Measurements from ENCODE around the gene ZCRB1. TPM values are rescaled to one million over a fixed set of nuclear protein-coding genes. Genes with fewer than 3 reads are reported as not detected.

ZCRB1 gene
- total and polyA plus RNA-seq, 8 donors, result 17.2 to 29.9 (median 26.7) TPM

- DNase-seq (no peak), FAIRE-seq (no peak), ATAC-seq (no peak)
- H3K27me3 ChIP-seq, result peaks cover 0 to 4% (median 0%) of the 10 kb centered on the region in 4 donors
- TF ChIP-seq CTCF (IDR thresholded peaks at IDR 0.05), result no peak
- intact Hi-C loops (cut with DNase I), result no loop called here
- H3K4me1 ChIP-seq, result no peaks in the 10 kb centered on the region
- H3K9me3 ChIP-seq, result no peaks in the 10 kb centered on the region
- 95 to 98% methylated on average over 2 of the region's 2 CpGs for WGBS, 2 donors
- H3K27ac ChIP-seq, result no peak overlapping the region
- no peaks in the 10 kb centered on the region for H3K36me3 ChIP-seq
- H3K4me3 ChIP-seq, result no peak overlapping the region
Measured at GRCh38 chr12:42285431-42285830, 40.5 kb downstream of the ZCRB1 start.

- 73 to 85% methylated on average over 2 of the region's 2 CpGs for WGBS, 2 donors
- Histone ChIP-seq H3K4me3 (no peak overlapping the region), H3K27me3 (peaks cover 0 to 4% (median 0%) of the 10 kb centered on the region in 4 donors), H3K27ac (no peak overlapping the region), H3K4me1 (no peaks in the 10 kb centered on the region), H3K9me3 (no peaks in the 10 kb centered on the region), H3K36me3 (no peaks in the 10 kb centered on the region)
- FAIRE-seq (no peak), DNase-seq (no peak), ATAC-seq (no peak)
- TF ChIP-seq CTCF (IDR thresholded peaks at IDR 0.05), result no peak
- intact Hi-C loops (cut with DNase I), result no loop called here
Measured at GRCh38 chr12:42284876-42285275, 41.0 kb downstream of the ZCRB1 start.

- H3K4me1 ChIP-seq, result no peaks in the 10 kb centered on the region
- peaks cover 0 to 4% (median 0%) of the 10 kb centered on the region in 4 donors for H3K27me3 ChIP-seq
- DNase-seq (no peak), ATAC-seq (no peak), FAIRE-seq (no peak)
- H3K9me3 ChIP-seq, result no peaks in the 10 kb centered on the region
- no peak overlapping the region for H3K27ac ChIP-seq
- 81 to 89% methylated on average over 1 of the region's 1 CpG for WGBS, 2 donors
- no peak overlapping the region for H3K4me3 ChIP-seq
- no peaks in the 10 kb centered on the region for H3K36me3 ChIP-seq
- intact Hi-C loops (cut with DNase I), result no loop called here
- no peak for TF ChIP-seq CTCF (IDR thresholded peaks at IDR 0.05)
Measured at GRCh38 chr12:42284157-42284556, 41.7 kb downstream of the ZCRB1 start.

- TF ChIP-seq CTCF (IDR thresholded peaks at IDR 0.05), result no peak
- H3K27ac ChIP-seq, result no peak overlapping the region
- no peaks in the 10 kb centered on the region for H3K36me3 ChIP-seq
- no peak for FAIRE-seq
- intact Hi-C loops (cut with DNase I), result no loop called here
- H3K4me3 ChIP-seq, result no peak overlapping the region
- H3K4me1 ChIP-seq, result no peaks in the 10 kb centered on the region
- ATAC-seq, result no peak
- peaks cover 0 to 4% (median 0%) of the 10 kb centered on the region in 4 donors for H3K27me3 ChIP-seq
- H3K9me3 ChIP-seq, result no peaks in the 10 kb centered on the region
- DNase-seq, result no peak
Measured at GRCh38 chr12:42283739-42284138, 42.2 kb downstream of the ZCRB1 start.

GRCh38 chr12:42282294-42282693 is 43.6 kb downstream of the ZCRB1 start:
- Histone ChIP-seq H3K27me3 (peaks cover 0 to 4% (median 0%) of the 10 kb centered on the region in 4 donors), H3K36me3 (no peaks in the 10 kb centered on the region), H3K9me3 (no peaks in the 10 kb centered on the region), H3K4me3 (no peak overlapping the region), H3K27ac (no peak overlapping the region), H3K4me1 (no peaks in the 10 kb centered on the region)
- WGBS, 2 donors, result 48 to 60% methylated on average over 2 of the region's 2 CpGs
- ATAC-seq, result no peak
- TF ChIP-seq CTCF (IDR thresholded peaks at IDR 0.05), result no peak
- no peak for FAIRE-seq
- DNase-seq, result no peak
- intact Hi-C loops (cut with DNase I), result no loop called here
